Measurements from ENCODE around the gene XRN2. TPM values are rescaled to one million over a fixed set of nuclear protein-coding genes. Genes with fewer than 3 reads are reported as not detected.

The XRN2 gene
- polyA plus RNA-seq, 1 experiment, result 48.9 TPM

- CTCF ChIA-PET, result no interaction called here
- H3K4me3 ChIP-seq (ENCODE audit: low read depth, low read length), result no peak overlapping the region
- no peaks in the 10 kb centered on the region for H3K36me3 ChIP-seq (ENCODE audit: control insufficient read depth, insufficient read depth, low read length)
- POLR2A ChIA-PET, result no interaction called here
- TF ChIP-seq CTCF (IDR thresholded peaks at IDR 0.05; ENCODE audit: insufficient read depth, low read depth, low read length), result no peak
- no peaks in the 10 kb centered on the region; the same call in 1 of the 2 replicates for H3K27me3 ChIP-seq (ENCODE audit: control insufficient read depth, insufficient read depth, low read length)
- DNase-seq (ENCODE audit: low read depth), result no peak
These were observed 22.6 kb upstream of the XRN2 start for GRCh38 chr20:21280522-21281016.

GRCh38 chr20:21286775-21287174, 16.4 kb upstream of the XRN2 start:
- ChIA-PET CTCF (interaction anchor here (1.2 kb wide), 1 partner anchor 17 kb away, joined by 3 read pairs; the partner anchor contains the start of gene XRN2), POLR2A (no interaction called here)
- Histone ChIP-seq H3K36me3 (ENCODE audit: control insufficient read depth, insufficient read depth, low read length) (no peaks in the 10 kb centered on the region), H3K27me3 (ENCODE audit: control insufficient read depth, insufficient read depth, low read length) (no peaks in the 10 kb centered on the region), H3K4me3 (ENCODE audit: low read depth, low read length) (no peak overlapping the region)
- no peak for DNase-seq (ENCODE audit: low read depth)
- no peak for TF ChIP-seq CTCF (IDR thresholded peaks at IDR 0.05; ENCODE audit: insufficient read depth, low read depth, low read length)

- no peaks in the 10 kb centered on the region for H3K36me3 ChIP-seq (ENCODE audit: control insufficient read depth, insufficient read depth, low read length)
- TF ChIP-seq CTCF (IDR thresholded peaks at IDR 0.05; ENCODE audit: insufficient read depth, low read depth, low read length), result no peak
- ChIA-PET POLR2A (no interaction called here), CTCF (interaction anchor here (1.4 kb wide), 1 partner anchor 53 kb away, joined by 3 read pairs; no protein-coding TSS in a partner anchor)
- no peak overlapping the region for H3K4me3 ChIP-seq (ENCODE audit: low read depth, low read length)
- no peaks in the 10 kb centered on the region for H3K27me3 ChIP-seq (ENCODE audit: control insufficient read depth, insufficient read depth, low read length)
- no peak for DNase-seq (ENCODE audit: low read depth)
These were observed 14.4 kb upstream of the XRN2 start for GRCh38 chr20:21288587-21289370.

GRCh38 chr20:21289651-21290050, 13.5 kb upstream of the XRN2 start:
- no peak overlapping the region for H3K4me3 ChIP-seq (ENCODE audit: low read depth, low read length)
- CTCF ChIA-PET, result no interaction called here

More at GRCh38 chr20:21289651-21290050, 13.5 kb upstream of the XRN2 start:
- TF ChIP-seq CTCF (IDR thresholded peaks at IDR 0.05; ENCODE audit: insufficient read depth, low read depth, low read length), result no peak
- H3K36me3 ChIP-seq (ENCODE audit: control insufficient read depth, insufficient read depth, low read length), result no peaks in the 10 kb centered on the region
- POLR2A ChIA-PET, result no interaction called here
- peaks cover 1% of the 10 kb centered on the region; the same call in 1 of the 2 replicates for H3K27me3 ChIP-seq (ENCODE audit: control insufficient read depth, insufficient read depth, low read length)
- DNase-seq (ENCODE audit: low read depth), result no peak

Data from BJ (cell line).